Measurements from ENCODE around the gene SUMO2.

DNA sequence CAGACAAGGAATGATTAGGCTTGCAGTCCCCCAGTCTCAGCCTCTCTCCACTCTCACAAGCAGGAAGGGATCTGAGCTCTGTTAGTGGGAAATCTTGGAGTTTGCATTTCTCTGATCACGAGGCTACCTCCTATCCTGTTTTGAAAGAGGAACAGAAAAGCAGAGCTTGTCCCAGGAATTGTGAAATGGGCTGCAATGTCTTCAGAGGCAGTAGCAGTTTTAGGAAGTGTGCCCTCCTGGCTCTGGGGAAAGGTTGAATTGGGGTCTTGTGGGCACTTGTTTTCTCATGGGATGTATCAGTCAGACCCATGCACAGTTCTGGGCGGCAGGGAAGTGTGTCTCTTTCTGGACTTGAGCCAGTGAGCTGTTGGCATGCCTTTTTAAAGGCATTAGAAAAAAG, 45.5 kb upstream of the SUMO2 start:
- TF ChIP-seq, protein P1, sequence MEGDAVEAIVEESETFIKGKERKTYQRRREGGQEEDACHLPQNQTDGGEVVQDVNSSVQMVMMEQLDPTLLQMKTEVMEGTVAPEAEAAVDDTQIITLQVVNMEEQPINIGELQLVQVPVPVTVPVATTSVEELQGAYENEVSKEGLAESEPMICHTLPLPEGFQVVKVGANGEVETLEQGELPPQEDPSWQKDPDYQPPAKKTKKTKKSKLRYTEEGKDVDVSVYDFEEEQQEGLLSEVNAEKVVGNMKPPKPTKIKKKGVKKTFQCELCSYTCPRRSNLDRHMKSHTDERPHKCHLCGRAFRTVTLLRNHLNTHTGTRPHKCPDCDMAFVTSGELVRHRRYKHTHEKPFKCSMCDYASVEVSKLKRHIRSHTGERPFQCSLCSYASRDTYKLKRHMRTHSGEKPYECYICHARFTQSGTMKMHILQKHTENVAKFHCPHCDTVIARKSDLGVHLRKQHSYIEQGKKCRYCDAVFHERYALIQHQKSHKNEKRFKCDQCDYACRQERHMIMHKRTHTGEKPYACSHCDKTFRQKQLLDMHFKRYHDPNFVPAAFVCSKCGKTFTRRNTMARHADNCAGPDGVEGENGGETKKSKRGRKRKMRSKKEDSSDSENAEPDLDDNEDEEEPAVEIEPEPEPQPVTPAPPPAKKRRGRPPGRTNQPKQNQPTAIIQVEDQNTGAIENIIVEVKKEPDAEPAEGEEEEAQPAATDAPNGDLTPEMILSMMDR (IDR thresholded peaks at IDR 0.05; ENCODE audit: low read depth, low read length, poor library complexity, severe bottlenecking) = no peak
- no peak for TF ChIP-seq EZH2phosphoT487 (IDR thresholded peaks at IDR 0.05; ENCODE audit: borderline replicate concordance, low read length)

All from DOHH2 (cell line).